CD1c-positive myeloid dendritic cell (primary cell): Measurements from ENCODE around the gene ENOX1.

Experiments
- DNase-seq: peaks from one replicate; pipeline ENCODE4 v3.0.0-alpha.2; 2016; ENCODE audit errors: extremely low spot score

ENOX1 gene

DNA sequence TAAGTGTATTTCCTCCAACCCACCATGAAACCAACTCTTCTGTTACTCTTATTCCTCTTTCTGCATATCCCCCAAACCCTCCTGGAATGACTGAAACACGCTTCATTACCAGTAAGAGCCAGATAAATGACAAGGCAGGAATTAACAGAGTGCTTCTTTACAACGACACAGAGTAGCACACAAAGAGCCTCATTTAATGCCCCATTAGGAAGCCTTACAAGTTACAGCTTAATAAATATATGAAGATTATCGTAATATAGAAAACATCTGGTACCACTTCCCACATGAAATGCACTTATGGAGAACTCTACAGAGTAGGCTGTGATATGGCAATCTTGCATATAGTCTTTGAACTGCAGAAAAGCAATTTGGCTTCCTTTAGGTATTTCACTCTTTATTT is 116.8 kb downstream of the ENOX1 start:
- DNase-seq, result no peak

DNA sequence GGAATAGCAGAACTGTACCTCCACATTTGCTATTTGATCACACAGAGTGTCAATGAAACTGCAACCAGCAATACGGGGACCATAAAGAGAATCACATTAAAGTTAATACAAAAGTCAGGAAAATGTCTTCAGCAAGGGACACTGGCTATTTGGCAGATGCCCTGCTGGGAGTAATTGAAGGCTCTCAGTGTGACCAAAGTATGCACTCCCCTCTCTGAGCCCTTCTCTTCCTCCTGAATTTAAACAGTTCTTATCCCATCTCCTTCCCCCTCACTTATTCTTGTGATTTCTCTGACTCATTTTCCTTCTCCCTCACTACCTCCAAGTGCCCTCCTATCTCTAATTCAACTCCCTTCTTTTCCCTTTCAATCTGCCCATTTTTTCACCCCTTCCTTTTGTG is 117.7 kb downstream of the ENOX1 start:
- DNase-seq, result no peak

DNA sequence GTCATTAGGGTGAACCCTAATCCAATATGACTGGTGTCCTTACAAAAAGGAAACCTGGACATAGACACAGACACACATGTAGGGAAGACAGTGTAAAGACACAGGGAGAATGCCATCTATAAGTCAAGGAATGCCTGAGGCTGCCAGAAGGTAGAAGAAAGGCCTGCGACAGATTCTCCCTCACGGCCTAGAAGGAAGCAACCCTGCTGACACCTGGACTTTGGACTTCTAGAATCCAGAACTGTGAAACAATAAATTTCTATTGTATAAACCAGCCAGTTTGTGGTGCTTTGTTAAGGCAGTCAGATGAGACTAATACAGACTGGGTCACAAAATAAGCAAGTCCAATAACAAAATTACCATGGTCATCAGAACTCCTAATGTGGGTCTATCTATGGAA is 120.4 kb downstream of the ENOX1 start:
- no peak for DNase-seq

DNA sequence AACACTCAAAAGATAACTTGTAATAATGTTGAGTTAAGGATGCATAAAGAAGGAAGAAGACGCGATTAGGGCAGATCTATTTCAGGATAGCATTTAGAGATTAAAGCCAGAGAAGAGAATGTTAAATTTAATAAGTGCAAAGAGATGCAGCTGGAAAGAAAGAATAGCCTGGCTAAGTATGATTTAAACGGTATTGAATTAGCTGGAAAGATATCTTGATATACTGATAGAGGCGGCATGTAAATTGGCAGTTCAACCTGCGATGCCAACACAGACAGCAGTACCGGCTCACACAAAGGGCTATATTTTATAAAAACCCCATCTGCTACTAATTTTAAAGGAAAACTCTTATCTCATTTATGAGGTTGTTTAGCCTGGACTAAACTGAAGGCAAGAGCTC is 121.4 kb downstream of the ENOX1 start:
- DNase-seq, result no peak

DNA sequence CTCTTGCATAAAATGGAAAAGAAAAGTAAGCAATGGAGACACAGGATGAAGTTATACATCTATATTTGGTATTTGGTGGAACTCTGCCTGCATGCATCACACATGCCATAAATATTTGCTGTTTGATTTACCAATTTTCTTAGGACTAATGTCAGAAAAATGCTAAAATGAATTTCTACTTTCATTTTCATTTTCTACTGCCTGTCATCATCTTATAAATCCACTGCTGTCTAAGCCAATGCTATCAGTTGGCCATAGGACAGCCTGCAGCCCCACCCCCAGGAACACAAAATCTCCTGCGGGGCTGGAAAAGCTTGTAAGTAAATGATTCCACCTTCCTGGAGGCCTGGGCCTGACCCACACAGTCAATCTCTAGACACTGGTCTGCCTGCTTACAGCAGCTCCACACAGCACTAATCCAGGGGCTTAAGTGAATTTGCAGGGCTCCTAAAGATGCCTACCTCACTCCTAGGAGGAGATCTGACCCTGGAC is 122.0 kb downstream of the ENOX1 start:
- DNase-seq, result no peak

DNA sequence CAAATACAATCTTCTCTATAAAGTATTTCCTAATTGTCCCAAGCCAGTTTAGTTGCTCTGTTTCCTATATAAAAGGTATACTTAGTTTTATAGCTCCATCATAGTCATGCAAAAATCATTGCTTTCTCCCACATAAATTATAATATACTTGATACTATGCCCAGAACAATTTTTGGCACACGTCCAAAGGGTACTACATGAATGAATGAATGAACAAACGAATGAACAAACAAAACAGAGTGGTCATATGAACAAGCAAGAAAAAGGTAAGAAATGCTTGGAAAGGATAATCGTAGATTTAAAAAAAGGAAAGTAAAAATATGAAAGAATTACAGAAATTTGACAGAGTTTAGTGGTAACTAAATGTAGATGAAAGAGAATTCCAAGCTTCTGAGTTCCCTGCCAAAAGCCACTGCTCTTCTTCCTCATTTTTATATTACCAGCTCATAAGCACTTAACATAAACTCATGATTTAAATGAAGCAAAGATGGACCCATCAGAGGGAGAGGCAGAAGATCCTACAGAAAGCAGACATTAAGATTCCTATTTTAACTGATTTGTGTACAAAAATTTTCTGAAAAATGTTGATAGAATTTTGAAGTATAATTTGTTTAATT is 123.2 kb downstream of the ENOX1 start:
- no peak for DNase-seq

DNA sequence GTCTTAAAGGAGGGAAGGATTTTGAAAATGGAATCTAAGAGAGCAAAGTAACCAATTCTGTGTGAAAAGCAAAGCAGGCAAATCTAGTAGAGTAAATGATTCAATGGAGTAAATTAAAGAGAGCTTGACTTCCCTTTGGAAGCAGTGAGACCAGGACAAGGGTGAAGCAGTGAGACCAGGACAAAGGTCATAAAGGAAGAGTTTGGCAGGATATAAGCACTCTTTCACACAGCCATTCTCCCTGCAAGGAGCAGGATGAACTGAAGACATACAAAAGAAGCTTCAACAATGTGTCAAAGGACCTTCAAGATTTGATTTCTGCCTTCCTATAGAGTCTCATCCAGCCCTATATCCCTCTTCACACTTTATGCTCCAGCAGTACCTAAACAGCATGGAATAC is 123.8 kb downstream of the ENOX1 start:
- DNase-seq, result no peak

DNA sequence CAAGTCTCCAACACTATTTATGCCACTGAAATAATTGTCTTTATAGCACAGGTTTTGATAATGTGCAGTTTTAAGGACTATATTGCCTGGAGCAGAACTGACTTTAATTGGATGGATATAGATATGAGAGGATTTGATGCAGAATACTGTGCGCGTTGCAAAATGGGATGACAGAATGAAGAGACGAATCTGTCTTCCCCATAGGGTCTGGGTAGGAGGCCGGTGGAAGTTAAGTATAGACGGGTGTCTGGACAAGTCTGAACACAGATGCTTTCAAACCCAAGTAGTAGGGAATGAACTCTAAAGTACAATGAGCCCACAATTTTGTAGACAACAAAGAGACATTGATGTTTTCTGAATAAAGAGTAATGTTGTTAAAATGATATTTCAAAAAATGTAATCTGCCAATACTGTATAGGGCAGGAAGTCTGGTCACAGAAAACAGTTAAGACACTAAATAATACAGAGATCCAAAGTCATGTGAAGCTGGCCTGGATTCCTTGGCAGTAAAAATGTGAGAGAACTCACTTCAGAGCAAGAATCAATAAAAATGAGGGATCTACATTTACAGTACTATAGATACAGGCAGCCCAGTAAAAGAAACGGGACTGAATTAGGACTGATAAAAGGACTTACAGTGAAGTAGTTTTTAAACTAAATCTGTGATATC is 125.5 kb downstream of the ENOX1 start:
- no peak for DNase-seq

DNA sequence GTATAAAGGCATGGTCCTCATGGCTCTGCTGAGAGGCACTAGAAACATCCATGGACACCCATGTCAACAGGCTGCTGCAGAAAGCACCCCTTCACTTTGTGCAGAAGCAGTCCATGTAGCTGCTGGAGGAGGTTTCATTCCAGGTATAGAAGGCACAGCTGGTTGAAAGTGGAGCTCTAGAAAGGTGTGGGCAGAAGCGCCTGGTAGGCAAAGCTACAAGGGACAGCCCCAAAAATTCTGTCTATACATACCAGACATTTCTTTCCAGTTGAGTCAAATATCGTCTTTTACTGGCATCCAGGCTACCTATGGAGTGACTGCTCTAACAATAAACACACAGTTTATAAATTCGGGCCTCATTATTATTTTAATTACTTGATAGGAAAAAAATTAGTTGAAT is 129.3 kb downstream of the ENOX1 start:
- no peak for DNase-seq

DNA sequence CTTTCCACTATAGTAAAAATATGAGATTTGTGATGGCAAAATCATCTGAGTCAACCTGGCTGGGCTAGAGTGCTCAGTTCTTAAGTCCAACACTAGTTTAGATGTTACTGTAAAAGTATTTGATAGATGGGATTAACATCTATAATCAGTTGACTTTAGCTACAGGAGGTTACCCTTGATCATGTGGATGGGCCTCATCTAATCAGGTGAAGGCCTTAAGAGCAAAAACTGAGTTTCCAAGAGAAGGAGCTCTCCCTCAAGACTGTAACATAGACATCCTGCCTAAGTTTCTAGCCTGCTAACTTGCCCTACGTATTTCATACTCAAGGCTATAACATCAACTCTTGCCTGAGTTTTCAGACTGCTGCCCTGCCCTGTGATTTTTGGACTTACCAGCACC is 132.8 kb downstream of the ENOX1 start:
- DNase-seq, result no peak

DNA sequence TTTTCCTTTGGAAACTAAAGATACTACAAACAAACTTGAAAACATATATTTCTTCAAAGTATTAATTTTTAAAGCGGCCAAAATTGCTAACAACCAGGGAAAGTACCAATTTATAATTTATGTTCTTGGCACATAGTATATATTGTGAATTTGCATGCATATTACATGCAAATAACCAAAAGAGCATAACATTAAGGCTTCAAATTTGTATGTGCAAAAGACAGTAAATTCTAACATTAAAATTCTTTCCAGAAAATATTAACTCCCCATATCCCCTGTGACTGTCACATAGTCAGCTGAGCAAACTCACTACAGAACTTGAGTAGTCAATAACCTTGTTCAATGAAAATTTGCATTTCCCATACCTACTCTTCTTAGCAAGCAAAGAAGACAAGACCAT is 133.4 kb downstream of the ENOX1 start:
- DNase-seq, result no peak

DNA sequence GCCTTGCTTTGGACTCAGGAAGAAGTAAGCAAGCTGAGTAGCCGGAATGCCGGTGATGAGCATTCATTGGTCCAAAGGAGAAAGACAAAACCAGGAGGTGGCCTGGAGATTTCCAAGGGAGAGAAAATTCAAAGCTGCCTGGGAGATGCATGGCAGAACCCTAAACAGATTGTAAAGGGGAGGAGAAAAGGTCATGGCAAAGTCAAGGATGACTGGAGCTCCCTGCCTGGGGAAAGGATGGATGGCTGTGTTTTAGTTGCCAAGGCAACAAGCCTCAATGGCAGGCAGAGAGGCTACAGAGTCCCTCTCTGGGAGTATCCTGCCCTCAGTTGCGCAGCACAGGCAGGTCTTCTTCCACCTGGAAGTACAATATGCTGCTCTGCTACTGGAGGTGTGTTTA is 134.0 kb downstream of the ENOX1 start:
- no peak for DNase-seq

DNA sequence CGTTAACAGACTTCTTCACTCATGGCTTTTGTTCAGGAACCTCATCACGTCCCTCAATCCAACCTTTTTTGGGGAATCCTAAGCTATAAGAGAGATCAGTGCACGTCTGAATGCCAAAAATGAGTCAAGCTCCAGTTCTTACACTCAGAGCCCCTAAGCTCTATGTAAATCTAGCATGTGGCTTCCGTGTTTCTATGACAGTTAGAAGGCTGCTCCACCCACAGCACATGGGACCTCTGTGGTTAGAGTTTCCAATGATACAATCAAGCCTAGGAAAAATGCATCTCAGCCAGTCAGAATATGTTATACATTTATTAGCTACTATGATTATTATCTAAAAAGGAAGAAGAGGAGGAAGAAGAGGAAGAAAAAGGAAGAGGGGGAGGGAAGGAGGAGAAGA is 135.9 kb downstream of the ENOX1 start:
- DNase-seq, result no peak

DNA sequence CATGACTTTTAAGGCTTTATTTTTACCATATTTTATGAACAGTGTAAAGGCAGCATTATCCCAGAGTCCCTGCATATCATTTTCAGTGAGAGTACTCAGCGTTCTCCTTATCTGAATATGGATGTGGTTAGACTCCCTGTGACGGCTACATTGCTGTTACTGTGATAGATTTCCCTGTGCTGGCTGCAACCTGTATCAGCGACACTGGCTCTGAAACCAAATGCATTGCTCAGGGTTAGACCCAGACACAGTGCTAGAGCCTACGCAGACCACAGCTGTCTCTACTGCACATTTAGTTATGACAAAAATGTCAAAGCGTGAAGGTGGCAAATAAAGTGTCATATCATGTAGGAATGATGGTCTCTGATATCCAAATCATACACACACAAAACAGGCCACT is 138.0 kb downstream of the ENOX1 start:
- DNase-seq, result no peak

DNA sequence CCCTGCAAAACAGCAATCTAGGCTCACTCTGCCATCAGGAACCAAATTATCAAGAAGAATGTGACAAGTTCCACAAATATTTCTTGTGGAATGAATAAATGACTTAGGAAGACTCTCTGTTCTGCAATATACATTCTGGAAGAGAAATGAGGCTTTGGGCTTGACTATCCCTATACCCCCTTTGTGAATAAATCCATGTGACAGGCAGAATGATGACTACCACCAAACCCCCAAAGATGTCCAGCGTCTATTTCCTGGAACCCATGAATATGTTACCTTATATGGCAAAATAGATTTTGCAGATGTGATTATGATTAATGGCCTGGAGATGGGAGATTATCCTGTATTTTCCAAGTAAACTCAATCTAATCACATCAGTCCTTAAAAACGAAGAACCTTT is 139.3 kb downstream of the ENOX1 start:
- DNase-seq, result no peak

DNA sequence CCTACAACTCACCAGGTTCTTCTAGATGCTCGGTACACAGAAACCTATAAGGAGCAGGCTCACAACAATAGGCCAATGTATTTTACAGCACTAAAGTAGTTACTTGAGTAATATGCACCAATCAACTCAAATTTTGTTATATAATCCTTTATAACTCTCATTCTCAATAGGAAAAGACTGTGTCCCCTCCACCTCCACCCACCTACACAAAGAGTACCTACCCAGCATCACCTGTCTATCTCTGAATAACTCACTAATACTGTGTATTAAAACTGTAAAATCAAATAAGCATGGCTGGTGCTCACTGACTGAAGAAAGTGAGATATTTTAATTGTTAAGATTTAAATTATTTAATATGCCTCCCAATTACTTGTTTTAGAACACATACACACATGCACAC is 146.3 kb downstream of the ENOX1 start:
- DNase-seq, result no peak

DNA sequence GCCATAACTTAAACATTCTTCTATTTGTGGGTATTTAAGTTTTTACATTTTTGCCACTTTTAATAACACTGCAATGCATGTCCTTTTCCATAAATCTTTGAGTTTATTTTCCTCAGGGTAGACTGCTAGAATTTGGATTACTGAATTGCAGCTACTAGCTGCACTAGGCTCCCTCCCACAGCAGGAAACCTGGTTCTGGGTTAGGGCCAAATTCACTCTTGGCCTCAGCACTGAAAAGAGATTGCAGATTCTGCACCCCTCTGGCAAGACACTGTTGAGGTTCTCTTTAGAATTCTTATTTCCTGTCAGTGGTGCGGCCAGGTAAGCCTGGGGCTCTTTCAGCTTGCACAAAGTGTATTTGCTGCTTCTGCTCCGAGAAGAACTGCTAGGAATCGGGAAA is 155.7 kb downstream of the ENOX1 start:
- DNase-seq, result no peak

DNA sequence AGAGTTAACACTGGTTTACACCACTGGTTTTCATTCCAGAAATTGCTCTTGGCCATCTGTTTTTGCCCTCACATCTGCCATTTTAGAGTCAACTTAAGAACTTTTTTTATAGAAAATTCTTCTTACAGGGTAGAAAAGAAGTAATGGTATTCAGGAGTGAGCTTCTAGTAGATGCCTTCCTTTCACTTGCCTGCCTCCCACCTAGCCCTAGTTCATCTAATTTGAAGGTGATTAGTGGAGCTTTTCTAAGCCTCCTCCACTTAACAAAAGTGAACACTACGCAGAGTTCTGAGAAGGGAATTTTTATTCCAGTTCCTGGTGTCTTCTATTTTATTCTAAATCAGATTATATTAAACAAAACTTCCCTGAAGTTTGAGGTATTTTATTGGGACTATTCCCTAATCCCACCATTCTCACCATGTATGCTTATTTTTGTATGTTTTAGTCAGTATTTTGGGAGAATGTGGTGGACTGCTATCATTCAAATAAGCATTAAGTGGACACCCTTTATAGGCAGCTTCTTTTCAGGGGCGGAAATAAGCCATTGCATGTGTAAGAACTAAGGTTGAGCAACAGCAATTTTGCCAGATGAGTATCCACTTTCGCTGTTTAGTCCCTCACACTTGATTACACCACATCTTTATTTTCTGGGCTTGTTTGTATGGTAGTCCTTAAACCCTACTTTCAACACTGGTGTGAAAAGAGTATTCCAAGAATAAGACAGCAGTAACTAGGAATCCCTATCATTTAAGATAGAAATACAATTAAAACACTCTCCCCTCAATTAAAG is 156.9 kb downstream of the ENOX1 start:
- no peak for DNase-seq

DNA sequence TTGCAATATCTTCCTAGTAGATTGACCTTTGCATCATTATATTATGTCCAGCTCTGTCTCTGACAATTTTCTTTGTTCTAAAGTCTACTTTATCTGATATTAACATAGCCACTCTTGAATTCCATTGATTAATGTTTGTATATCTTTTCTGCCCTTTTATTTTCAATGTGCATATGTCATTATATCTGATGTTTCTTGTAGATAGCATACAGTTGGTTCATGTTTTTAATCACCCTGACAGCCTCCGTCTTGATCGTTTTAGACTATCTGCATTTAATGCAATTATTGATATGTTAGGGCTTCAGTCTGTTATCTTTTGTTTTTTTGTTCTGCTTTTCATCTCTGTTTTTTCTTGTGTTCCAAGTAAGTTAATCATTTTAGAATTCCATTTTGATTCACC is 159.8 kb downstream of the ENOX1 start:
- no peak for DNase-seq

DNA sequence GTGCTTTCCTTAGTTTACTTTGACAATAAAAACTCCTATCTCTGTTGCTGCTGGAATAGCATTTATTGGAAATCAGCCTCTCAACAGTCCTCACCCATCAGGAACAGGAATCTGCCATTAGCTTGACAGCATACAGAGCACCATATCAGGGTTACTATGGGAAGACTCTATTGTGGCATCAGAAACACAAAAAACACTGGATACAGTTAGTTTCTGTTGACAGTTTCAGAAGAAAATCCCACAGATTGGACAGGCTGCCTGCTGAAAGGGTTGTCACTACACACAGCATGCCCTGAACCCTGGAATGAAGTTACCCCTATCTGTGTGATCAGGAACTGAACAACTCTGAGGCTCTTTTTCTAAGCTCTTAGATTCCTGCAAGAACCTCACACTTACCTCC is 172.7 kb downstream of the ENOX1 start:
- DNase-seq, result no peak

DNA sequence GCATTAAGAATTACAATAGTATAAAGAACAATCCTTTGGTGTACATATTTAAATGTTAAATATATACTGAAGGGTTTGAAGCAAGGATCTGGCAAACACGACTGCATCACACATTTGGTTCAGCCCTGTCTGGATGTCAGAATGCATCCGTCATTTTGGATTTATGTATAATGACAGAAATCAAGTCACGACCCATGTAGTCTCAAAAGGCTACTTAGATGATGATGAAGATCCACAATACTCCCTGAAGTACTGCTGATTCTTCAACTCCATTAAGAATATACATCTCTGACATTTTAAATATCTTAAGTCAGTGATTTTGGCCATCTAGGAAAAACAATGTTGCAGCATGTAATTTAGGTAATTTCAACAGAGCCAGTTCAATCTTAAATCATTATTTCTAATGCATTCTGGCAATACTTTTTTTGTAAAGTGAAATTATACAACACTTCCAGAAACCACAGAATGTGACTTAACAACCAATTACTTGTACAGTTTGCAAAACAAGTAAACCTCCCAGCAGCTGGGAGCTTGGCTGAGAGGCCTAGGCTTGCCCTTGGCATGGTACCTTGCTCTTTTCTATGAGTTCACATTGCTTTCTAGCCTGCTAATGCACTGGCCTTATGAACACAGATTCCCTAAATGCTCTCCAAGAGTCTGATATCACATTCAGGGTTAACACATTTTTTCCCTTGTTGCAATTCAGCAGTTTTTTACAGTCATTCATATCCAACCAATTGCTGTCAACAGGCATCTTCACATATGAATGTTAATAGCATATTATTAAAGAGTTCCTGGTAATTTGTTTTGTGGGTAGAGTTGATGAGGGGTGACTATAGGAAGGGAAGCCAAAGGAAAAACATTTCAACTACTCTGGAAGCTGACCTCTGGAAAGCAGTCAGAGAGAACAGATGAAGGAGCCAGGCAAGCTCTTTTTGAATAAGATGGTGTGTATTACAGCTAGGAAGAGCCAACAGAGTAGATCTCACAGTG is 175.2 kb downstream of the ENOX1 start:
- no peak for DNase-seq
